ENCODE measurements around the gene SYNPR. TPM values are rescaled to one million over a fixed set of nuclear protein-coding genes. Genes with fewer than 3 reads are reported as not detected.

SYNPR gene
- total RNA-seq, 1 experiment from 2014 or later: 0.17 TPM

GRCh38 chr3:63387568-63387967 is 109.5 kb downstream of the SYNPR start:
- H3K27me3 Mint-ChIP-seq (ENCODE audit: low read depth): no peaks in the 10 kb centered on the region
- no peak overlapping the region for H3K14ac ChIP-seq (ENCODE audit: insufficient read depth, low read length)
- no peak overlapping the region for H2BK120ac ChIP-seq (ENCODE audit: low read depth, low read length, poor library complexity, severe bottlenecking)
- H2BK12ac ChIP-seq (ENCODE audit: insufficient read length, low read depth, low read length): no peak overlapping the region
- H2AK5ac ChIP-seq (ENCODE audit: insufficient read length, low read length): no peak overlapping the region
- no peak overlapping the region for H2BK5ac ChIP-seq (ENCODE audit: insufficient read length, low read length)
- no peaks in the 10 kb centered on the region for H3K36me3 Mint-ChIP-seq (ENCODE audit: insufficient read depth in 1 of 3, low read depth in 3 of 3)
- H4K20me1 ChIP-seq (ENCODE audit: control insufficient read depth, insufficient read depth, insufficient read length): no peaks in the 10 kb centered on the region
- H3K79me1 ChIP-seq (ENCODE audit: insufficient read depth, low read depth, low read length, poor library complexity, severe bottlenecking): no peaks in the 10 kb centered on the region
- no peaks in the 10 kb centered on the region for H3K27me3 ChIP-seq (ENCODE audit: insufficient read depth, low read length)
- no peaks in the 10 kb centered on the region for H3K79me2 ChIP-seq (ENCODE audit: insufficient read depth, low read length)
- H3K4me2 ChIP-seq (ENCODE audit: insufficient read depth, insufficient read length, low read length): no peak overlapping the region
- no peak for TF ChIP-seq CTCF (conservative IDR thresholded peaks at IDR 0.05)
- no peaks in the 10 kb centered on the region; the same call in 1 of the 2 replicates for H3K4me1 ChIP-seq (ENCODE audit: insufficient read depth, low read length)
- H3K9me3 Mint-ChIP-seq: no peaks in the 10 kb centered on the region
- H3K4me3 Mint-ChIP-seq: no peak overlapping the region
- no peak overlapping the region for H4K8ac ChIP-seq (replicated peaks; ENCODE audit: insufficient read length, low read depth, low read length)
- H3K56ac ChIP-seq (ENCODE audit: insufficient read length, low read depth, low read length): no peak overlapping the region
- H3K9ac ChIP-seq (ENCODE audit: extremely low read depth, insufficient read length, low read length): no peak overlapping the region
- H4K5ac ChIP-seq (ENCODE audit: insufficient read length, low read depth, low read length): no peak overlapping the region
- H3K4ac ChIP-seq (ENCODE audit: low read depth, low read length): no peak overlapping the region
- DNase-seq: no peak
- no peak overlapping the region for H4K91ac ChIP-seq (ENCODE audit: insufficient read length, low read depth, low read length)
- no peak overlapping the region for H2AFZ ChIP-seq (ENCODE audit: low read length)
- no peak overlapping the region for H2BK20ac ChIP-seq (ENCODE audit: low read depth, low read length, poor library complexity, severe bottlenecking)
- no peak overlapping the region for H3K27ac ChIP-seq (ENCODE audit: insufficient read length, low read depth, low read length)
- H3K27ac Mint-ChIP-seq: no peak overlapping the region
- H3T11ph ChIP-seq (ENCODE audit: low read length): no peak overlapping the region
- H3K23ac ChIP-seq (ENCODE audit: insufficient read length, low read depth, low read length): no peak overlapping the region
- peaks cover 9% of the 10 kb centered on the region in 2 experiments for H3K4me1 Mint-ChIP-seq
- H3K18ac ChIP-seq (ENCODE audit: insufficient read length, low read depth, low read length): no peak overlapping the region
- WGBS (ENCODE audit: extremely low coverage, insufficient read length, low lambda C conversion rate): no CpG with 5 or more reads among the region's 3 CpGs
- H3K23me2 ChIP-seq (ENCODE audit: insufficient read length, low read depth, low read length, poor library complexity, severe bottlenecking): no peaks in the 10 kb centered on the region
- H2BK15ac ChIP-seq (ENCODE audit: low read depth, low read length): no peak overlapping the region
- H3K9me3 ChIP-seq (ENCODE audit: control insufficient read depth, low read depth, low read length): no peaks in the 10 kb centered on the region

Data from H9 (cell line).